GM12878 (cell line): Measurements from ENCODE around the gene ATP6V0D1.

Experiments
- EP300 ChIP-seq, 2 experiments: fragments of 150-350 bp in 1 of 2; IDR thresholded peaks; 2 replicates each; pipeline ENCODE4 v1.6.1; 2011 to 2012; ENCODE audit warnings: low read depth in 2 of 2, low read length in 2 of 2, borderline replicate concordance in 1 of 2, improper control_type of control experiment in 1 of 2, inconsistent platforms in 1 of 2; ENCODE audit not compliant: control insufficient read depth in 1 of 2
- ESRRA ChIP-seq: IDR thresholded peaks from 2 replicates; pipeline ENCODE4 v1.6.1; 2012; ENCODE audit warnings: mild to moderate bottlenecking, low read length, improper control_type of control experiment
- JUND ChIP-seq: IDR thresholded peaks from 2 replicates; pipeline ENCODE4 v1.6.1; 2012; ENCODE audit warnings: low read depth, mild to moderate bottlenecking, low read length, improper control_type of control experiment, moderate library complexity
- MEF2A ChIP-seq: IDR thresholded peaks from 2 replicates; pipeline ENCODE4 v1.6.1; 2011; ENCODE audit warnings: low read depth, mild to moderate bottlenecking, low read length, moderate library complexity; ENCODE audit not compliant: insufficient read depth
- POLR2A ChIP-seq: IDR thresholded peaks from 2 replicates; pipeline ENCODE4 v1.6.1; 2011; ENCODE audit warnings: low read depth, mild to moderate bottlenecking, low read length
- POLR2AphosphoS2 ChIP-seq: IDR thresholded peaks from 2 replicates; pipeline ENCODE4 v1.6.1; 2011; ENCODE audit warnings: low read depth, mild to moderate bottlenecking, low read length, improper control_type of control experiment, moderate library complexity
- RAD21 ChIP-seq: IDR thresholded peaks from 2 replicates; pipeline ENCODE4 v1.6.1; 2011; ENCODE audit warnings: mild to moderate bottlenecking, low read depth, low read length, moderate library complexity; ENCODE audit not compliant: insufficient read depth
- SREBF2 ChIP-seq: IDR thresholded peaks from 2 replicates; pipeline ENCODE4 v1.6.1; 2012; ENCODE audit warnings: mild to moderate bottlenecking, low read length
- YY1 ChIP-seq: IDR thresholded peaks from 2 replicates; pipeline ENCODE4 v1.6.1; 2011; ENCODE audit warnings: low read depth, mild to moderate bottlenecking, low read length
- ZNF622 ChIP-seq: fragments of 450-650 bp; IDR thresholded peaks from 2 replicates; pipeline ENCODE4 v1.6.1; 2017; ENCODE audit warnings: mild to moderate bottlenecking, inconsistent platforms
- TF ChIP-seq, protein P1 (sequence below), 3 experiments: IDR thresholded peaks in 2 of 3; conservative IDR thresholded peaks in 1 of 3; 2 replicates each; pipeline ENCODE4 v1.5.1; 2011; ENCODE audit warnings: low read depth in 3 of 3, low read length in 3 of 3, mild to moderate bottlenecking in 3 of 3, control low read depth in 2 of 3, moderate library complexity in 2 of 3, inconsistent platforms in 1 of 3, mixed read lengths in 1 of 3; ENCODE audit not compliant: control insufficient read depth in 2 of 3, insufficient read depth in 1 of 3; ENCODE audit errors: extremely low read depth in 1 of 3
- TF ChIP-seq, protein P2 (sequence below): IDR thresholded peaks from 2 replicates; pipeline ENCODE4 v1.6.1; 2011; ENCODE audit warnings: low read depth, mild to moderate bottlenecking, low read length, moderate library complexity, borderline replicate concordance; ENCODE audit errors: extremely low read depth
- TF ChIP-seq, protein P3 (sequence below): fragments of 450-650 bp; IDR thresholded peaks from 2 replicates; pipeline ENCODE4 v1.6.1; 2018; ENCODE audit warnings: mild to moderate bottlenecking, low read depth, moderate library complexity; ENCODE audit not compliant: partially characterized antibody

DNA sequence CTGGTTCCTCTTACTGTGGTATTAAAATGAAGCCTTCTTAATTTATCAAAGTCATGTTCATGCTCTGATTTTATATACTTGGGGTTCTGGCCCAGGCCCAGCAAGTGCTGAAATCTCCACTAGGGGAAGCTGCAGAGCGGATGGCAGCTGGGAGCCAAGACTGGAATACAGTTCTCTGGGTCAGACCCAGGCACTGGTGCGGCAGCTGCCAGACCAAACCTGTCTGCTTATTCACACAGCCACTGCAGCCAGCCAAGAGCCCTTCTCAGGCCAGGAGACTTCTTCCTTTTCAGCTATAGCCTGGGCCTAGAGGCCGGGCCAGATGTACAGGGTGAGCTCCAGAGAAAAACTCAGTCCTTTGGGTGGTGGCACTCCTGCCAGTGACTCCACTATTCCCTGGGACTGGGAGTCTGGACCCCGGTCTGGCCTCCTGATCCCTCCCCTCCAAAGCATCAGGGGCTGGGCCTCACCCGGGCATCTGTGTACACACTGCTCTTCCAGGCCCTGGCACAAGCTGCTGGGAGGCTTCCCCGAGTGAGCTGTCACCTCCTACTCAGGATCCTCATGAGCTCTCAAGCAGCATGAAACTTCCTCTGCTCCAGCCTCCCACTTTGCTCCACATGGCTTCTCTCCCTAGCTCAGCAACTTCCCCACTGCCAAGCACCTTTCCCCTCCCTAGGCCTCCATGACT is 24.4 kb downstream of the ATP6V0D1 start:
- TF ChIP-seq ZNF622 (no peak), ESRRA (no peak), MEF2A (no peak), POLR2A (no peak), POLR2AphosphoS2 (no peak), RAD21 (no peak), EP300 (IDR thresholded peaks at IDR 0.05; ENCODE audit: borderline replicate concordance in 1 of 2, control insufficient read depth in 1 of 2, low read depth in 2 of 2, low read length in 2 of 2) (no peak), SREBF2 (no peak), JUND (no peak), YY1 (no peak)
- TF ChIP-seq, protein P1, sequence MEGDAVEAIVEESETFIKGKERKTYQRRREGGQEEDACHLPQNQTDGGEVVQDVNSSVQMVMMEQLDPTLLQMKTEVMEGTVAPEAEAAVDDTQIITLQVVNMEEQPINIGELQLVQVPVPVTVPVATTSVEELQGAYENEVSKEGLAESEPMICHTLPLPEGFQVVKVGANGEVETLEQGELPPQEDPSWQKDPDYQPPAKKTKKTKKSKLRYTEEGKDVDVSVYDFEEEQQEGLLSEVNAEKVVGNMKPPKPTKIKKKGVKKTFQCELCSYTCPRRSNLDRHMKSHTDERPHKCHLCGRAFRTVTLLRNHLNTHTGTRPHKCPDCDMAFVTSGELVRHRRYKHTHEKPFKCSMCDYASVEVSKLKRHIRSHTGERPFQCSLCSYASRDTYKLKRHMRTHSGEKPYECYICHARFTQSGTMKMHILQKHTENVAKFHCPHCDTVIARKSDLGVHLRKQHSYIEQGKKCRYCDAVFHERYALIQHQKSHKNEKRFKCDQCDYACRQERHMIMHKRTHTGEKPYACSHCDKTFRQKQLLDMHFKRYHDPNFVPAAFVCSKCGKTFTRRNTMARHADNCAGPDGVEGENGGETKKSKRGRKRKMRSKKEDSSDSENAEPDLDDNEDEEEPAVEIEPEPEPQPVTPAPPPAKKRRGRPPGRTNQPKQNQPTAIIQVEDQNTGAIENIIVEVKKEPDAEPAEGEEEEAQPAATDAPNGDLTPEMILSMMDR (IDR thresholded peaks at IDR 0.05 in 2 of 3, conservative IDR thresholded peaks at IDR 0.05 in 1 of 3; ENCODE audit: control insufficient read depth in 2 of 3, extremely low read depth in 1 of 3, insufficient read depth in 1 of 3, low read depth in 3 of 3, low read length in 3 of 3): peak in 2 of 3 experiments; percentile 22 to 28; a peak in 3 of 6 replicates
- TF ChIP-seq, protein P2, sequence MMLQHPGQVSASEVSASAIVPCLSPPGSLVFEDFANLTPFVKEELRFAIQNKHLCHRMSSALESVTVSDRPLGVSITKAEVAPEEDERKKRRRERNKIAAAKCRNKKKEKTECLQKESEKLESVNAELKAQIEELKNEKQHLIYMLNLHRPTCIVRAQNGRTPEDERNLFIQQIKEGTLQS: no peak
- TF ChIP-seq, protein P3, sequence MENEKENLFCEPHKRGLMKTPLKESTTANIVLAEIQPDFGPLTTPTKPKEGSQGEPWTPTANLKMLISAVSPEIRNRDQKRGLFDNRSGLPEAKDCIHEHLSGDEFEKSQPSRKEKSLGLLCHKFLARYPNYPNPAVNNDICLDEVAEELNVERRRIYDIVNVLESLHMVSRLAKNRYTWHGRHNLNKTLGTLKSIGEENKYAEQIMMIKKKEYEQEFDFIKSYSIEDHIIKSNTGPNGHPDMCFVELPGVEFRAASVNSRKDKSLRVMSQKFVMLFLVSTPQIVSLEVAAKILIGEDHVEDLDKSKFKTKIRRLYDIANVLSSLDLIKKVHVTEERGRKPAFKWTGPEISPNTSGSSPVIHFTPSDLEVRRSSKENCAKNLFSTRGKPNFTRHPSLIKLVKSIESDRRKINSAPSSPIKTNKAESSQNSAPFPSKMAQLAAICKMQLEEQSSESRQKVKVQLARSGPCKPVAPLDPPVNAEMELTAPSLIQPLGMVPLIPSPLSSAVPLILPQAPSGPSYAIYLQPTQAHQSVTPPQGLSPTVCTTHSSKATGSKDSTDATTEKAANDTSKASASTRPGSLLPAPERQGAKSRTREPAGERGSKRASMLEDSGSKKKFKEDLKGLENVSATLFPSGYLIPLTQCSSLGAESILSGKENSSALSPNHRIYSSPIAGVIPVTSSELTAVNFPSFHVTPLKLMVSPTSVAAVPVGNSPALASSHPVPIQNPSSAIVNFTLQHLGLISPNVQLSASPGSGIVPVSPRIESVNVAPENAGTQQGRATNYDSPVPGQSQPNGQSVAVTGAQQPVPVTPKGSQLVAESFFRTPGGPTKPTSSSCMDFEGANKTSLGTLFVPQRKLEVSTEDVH: no peak
